HG02938 (cell line): Measurements from ENCODE around the gene PCDHGB6.
"Not testable (repeated sequence)": the region's sequence is repeated elsewhere in the genome, so short reads cannot be mapped to it uniquely, and the experiment has no call there.

ENCODE experiments used
- ATAC-seq: cut with Tn5 transposase; IDR thresholded peaks from one replicate; pipeline ENCODE4 v1.9.1; 2021; ENCODE audit warnings: mild to moderate bottlenecking, moderate library complexity; ENCODE audit not compliant: unreplicated experiment

Gene PCDHGB6

GRCh38 chr5:141417494-141418172 lies 9.8 kb downstream of the PCDHGB6 start, which contains the start of gene PCDHGB7:
PCDHGB7 (plus strand) TSS chr5:141417677; CDS start chr5:141417860, 183 bp downstream.
- ATAC-seq, result peak; percentile 53

GRCh38 chr5:141419074-141419880 lies 11.5 kb downstream of the PCDHGB6 start:
- ATAC-seq, result no peak

DNA sequence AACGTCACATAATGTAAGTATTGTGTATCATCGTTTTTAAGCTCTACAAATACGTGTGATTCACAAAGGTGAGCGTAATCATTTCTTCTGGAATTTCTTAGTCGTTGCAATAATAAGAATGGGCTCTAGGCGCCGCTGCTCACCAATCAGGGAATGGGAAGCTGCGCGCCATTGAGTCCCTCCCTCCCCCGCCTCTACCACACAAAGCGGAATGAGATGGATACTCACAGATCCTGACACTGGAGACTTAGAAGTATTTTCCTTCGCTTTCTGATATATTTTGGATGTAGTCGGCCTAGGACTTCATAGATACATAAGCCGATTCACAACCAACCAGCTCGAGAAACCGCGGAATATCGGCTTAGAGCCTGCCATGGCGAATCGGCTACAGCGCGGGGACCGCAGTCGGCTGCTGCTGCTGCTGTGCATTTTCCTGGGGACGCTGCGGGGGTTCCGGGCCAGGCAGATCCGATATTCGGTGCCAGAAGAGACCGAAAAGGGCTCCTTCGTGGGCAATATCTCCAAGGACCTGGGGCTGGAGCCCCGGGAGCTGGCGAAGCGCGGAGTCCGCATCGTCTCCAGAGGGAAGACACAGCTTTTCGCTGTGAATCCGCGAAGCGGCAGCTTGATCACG lies 13.2 kb downstream of the PCDHGB6 start, which contains the start of gene PCDHGA11:
Gene PCDHGA11, plus strand, starts transcription at position 197 of the 634 bp plus-strand sequence. Its CDS starts 177 bp downstream, at position 374.
- ATAC-seq, result peak; percentile 34

GRCh38 chr5:141421489-141421855 lies 13.7 kb downstream of the PCDHGB6 start:
- no peak for ATAC-seq

DNA sequence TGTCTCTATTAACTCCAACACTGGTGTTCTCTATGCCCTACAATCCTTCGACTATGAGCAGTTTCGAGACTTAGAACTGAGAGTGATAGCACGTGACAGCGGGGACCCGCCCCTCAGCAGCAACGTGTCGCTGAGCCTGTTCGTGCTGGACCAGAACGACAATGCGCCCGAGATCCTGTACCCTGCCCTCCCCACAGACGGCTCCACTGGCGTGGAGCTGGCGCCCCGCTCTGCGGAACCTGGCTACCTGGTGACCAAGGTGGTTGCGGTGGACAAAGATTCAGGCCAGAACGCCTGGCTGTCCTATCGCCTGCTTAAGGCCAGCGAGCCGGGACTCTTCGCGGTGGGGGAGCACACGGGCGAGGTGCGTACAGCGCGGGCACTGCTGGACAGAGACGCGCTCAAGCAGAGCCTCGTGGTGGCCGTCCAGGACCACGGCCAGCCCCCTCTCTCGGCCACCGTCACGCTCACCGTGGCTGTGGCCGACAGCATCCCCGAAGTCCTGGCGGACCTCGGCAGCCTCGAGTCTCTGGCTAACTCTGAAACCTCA lies 15.0 kb downstream of the PCDHGB6 start:
- ATAC-seq, result no peak

- ATAC-seq, result no peak
Measured at GRCh38 chr5:141427783-141428426, 20.1 kb downstream of the PCDHGB6 start.

DNA sequence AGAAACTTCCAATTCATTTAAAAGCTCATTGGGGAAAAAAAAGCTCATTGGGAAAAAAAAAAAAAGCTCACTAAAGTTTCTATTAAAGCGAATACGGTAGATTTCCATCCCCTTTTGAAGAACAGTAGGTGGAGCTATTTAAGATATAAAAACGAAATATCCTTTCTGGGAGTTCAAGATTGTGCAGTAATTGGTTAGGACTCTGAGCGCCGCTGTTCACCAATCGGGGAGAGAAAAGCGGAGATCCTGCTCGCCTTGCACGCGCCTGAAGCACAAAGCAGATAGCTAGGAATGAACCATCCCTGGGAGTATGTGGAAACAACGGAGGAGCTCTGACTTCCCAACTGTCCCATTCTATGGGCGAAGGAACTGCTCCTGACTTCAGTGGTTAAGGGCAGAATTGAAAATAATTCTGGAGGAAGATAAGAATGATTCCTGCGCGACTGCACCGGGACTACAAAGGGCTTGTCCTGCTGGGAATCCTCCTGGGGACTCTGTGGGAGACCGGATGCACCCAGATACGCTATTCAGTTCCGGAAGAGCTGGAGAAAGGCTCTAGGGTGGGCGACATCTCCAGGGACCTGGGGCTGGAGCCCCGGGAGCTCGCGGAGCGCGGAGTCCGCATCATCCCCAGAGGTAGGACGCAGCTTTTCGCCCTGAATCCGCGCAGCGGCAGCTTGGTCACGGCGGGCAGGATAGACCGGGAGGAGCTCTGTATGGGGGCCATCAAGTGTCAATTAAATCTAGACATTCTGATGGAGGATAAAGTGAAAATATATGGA lies 22.7 kb downstream of the PCDHGB6 start, which contains the start of gene PCDHGA12:
Gene PCDHGA12, plus strand, starts transcription at position 176 of the 782 bp plus-strand sequence. Its CDS starts 253 bp downstream, at position 429.
- ATAC-seq, result peak; percentile 89

DNA sequence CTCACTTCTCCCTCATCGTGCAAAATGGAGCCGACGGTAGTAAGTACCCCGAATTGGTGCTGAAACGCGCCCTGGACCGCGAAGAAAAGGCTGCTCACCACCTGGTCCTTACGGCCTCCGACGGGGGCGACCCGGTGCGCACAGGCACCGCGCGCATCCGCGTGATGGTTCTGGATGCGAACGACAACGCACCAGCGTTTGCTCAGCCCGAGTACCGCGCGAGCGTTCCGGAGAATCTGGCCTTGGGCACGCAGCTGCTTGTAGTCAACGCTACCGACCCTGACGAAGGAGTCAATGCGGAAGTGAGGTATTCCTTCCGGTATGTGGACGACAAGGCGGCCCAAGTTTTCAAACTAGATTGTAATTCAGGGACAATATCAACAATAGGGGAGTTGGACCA lies 23.5 kb downstream of the PCDHGB6 start:
- peak; percentile 51 for ATAC-seq

DNA sequence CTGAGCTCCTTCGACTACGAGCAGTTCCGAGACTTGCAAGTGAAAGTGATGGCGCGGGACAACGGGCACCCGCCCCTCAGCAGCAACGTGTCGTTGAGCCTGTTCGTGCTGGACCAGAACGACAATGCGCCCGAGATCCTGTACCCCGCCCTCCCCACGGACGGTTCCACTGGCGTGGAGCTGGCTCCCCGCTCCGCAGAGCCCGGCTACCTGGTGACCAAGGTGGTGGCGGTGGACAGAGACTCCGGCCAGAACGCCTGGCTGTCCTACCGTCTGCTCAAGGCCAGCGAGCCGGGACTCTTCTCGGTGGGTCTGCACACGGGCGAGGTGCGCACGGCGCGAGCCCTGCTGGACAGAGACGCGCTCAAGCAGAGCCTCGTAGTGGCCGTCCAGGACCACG lies 24.5 kb downstream of the PCDHGB6 start:
- not testable (repeated sequence) for ATAC-seq

DNA sequence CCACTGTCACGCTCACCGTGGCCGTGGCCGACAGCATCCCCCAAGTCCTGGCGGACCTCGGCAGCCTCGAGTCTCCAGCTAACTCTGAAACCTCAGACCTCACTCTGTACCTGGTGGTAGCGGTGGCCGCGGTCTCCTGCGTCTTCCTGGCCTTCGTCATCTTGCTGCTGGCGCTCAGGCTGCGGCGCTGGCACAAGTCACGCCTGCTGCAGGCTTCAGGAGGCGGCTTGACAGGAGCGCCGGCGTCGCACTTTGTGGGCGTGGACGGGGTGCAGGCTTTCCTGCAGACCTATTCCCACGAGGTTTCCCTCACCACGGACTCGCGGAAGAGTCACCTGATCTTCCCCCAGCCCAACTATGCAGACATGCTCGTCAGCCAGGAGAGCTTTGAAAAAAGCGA lies 24.9 kb downstream of the PCDHGB6 start:
- ATAC-seq, result not testable (repeated sequence)

DNA sequence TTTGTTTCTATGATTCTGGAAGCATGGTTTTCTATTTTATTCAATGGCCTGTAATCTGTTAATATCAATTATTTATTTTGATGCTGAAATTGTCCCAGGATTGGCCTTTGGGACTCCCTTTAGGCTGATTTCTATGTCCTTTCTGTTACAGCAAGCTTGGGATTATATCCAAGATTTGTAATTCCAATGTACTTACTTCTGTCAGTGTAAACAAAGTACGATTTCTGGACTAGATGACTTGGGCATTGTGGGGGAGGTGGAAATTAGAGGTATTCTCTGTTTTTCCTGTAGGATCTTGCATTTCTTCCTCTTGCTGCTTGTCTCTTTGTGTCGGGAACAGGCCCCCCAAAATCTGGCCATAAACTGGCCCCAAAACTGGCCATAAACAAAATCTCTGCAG lies 26.2 kb downstream of the PCDHGB6 start:
- ATAC-seq, result no peak

DNA sequence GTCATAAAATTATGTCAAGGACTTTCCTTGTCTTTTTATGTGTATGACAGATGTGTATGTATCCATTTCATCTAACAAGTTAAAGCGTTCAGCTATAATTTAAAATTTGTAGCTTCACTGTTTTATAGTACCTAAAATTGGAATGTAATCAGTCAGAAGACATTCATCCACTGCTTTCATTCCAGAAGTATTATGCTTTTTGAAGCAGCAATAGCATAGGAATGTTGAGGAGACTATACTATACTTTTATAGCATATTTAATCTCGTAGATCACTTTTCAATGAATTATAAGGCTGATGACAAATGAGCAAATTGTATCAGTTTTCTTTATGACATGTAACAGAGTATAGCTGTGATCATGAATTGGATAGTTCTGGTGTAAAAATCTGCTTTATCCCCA lies 29.4 kb downstream of the PCDHGB6 start:
- ATAC-seq, result no peak

GRCh38 chr5:141439411-141440141 lies 31.8 kb downstream of the PCDHGB6 start:
- ATAC-seq, result no peak

GRCh38 chr5:141440341-141440740 lies 32.5 kb downstream of the PCDHGB6 start:
- no peak for ATAC-seq

DNA sequence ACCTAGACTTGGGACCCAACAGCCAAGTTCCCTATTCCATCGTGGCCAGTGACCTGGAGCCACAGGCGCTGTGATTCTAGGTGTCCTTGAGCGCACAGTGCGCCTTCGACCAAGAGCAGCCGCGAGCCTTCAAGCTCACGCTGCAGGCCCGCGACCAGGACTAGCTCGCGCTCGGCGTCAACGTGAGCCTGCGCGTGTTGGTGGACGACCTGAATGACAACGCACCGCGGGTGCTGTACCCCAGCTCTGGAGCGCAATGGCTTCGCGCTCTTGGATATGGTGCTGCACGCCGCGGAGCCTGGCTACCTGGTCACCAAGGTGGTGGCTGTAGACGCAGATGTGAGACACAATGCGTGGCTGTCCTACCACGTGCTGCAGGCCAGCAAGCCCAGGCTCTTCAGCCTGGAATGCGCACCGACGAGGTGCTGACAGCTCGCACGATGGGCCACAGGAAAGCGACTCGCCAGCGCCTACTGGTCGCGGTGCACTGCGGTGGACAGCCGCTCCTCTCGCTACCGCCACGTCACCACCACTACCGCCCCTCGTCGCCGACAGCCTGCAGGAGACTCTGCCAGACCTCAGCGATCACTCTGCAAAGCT lies 33.9 kb downstream of the PCDHGB6 start:
- ATAC-seq, result no peak
